CD4-positive, CD25-positive, alpha-beta regulatory T cell (primary cell): ENCODE results near the gene HIVEP3. TPM values are rescaled to one million over a fixed set of nuclear protein-coding genes. Genes with fewer than 3 reads are reported as not detected.
A peak's percentile ranks its signal among the peaks of the same experiment; 100 is the strongest.

Source experiments
- ATAC-seq, 2 donors: fragments of 150-1000 bp; cut with Tn5 transposase; one replicate each; pipeline ENCODE4 v1.10.0; 2021; ENCODE audit warnings: low read depth in 2 of 2, moderate number of reproducible peaks in 2 of 2, moderate library complexity in 1 of 2
- DNase-seq, 3 donors: peaks; one replicate each; pipeline versions ENCODE4 v3.0.0 to v3.0.0-alpha.2; 2012 to 2022; ENCODE audit warnings: mixed read lengths in 1 of 3
- H3K27ac ChIP-seq: one replicate; pipeline ENCODE4 v1.7.0; 2013; ENCODE audit warnings: mild to moderate bottlenecking, low read length; ENCODE audit not compliant: insufficient read depth, poor library complexity, severe bottlenecking
- H3K27me3 ChIP-seq: one replicate; pipeline ENCODE4 v1.7.0; 2013; ENCODE audit warnings: low read length; ENCODE audit not compliant: control insufficient read depth, insufficient read depth
- H3K36me3 ChIP-seq: one replicate; pipeline ENCODE4 v1.7.0; 2013; ENCODE audit warnings: mild to moderate bottlenecking, low read length, moderate library complexity; ENCODE audit not compliant: control insufficient read depth, insufficient read depth
- H3K4me1 ChIP-seq: 2 replicates; pipeline ENCODE4 v1.7.0; 2013; ENCODE audit warnings: mild to moderate bottlenecking, low read length; ENCODE audit not compliant: insufficient read depth, control insufficient read depth, poor library complexity, severe bottlenecking
- H3K4me3 ChIP-seq: one replicate; pipeline ENCODE4 v1.7.0; 2013; ENCODE audit warnings: low read depth, mild to moderate bottlenecking, low read length, moderate library complexity
- H3K9me3 ChIP-seq, 2 experiments: 1 replicate in 1 of 2; 2 replicates in 1 of 2; pipeline ENCODE4 v1.7.0; 2013; ENCODE audit warnings: low read length in 2 of 2, mild to moderate bottlenecking in 1 of 2, moderate library complexity in 1 of 2; ENCODE audit not compliant: control insufficient read depth in 2 of 2
- H3K27ac Mint-ChIP-seq, 3 donors: one replicate each; pipeline ENCODE4 v1.8.0; 2020 to 2022; ENCODE audit warnings: mild to moderate bottlenecking in 3 of 3, mixed read lengths in 3 of 3, moderate library complexity in 2 of 3
- H3K27me3 Mint-ChIP-seq: one replicate; pipeline ENCODE4 v1.8.0; 2022; ENCODE audit warnings: mild to moderate bottlenecking, mixed read lengths
- H3K36me3 Mint-ChIP-seq: one replicate; pipeline ENCODE4 v1.8.0; 2020; ENCODE audit warnings: mixed read lengths
- H3K4me1 Mint-ChIP-seq, 4 donors: one replicate each; pipeline ENCODE4 v1.8.0; 2020 to 2022; ENCODE audit warnings: mixed read lengths in 4 of 4, mild to moderate bottlenecking in 1 of 4
- H3K4me3 Mint-ChIP-seq, 4 donors: one replicate each; pipeline ENCODE4 v1.8.0; 2020 to 2022; ENCODE audit warnings: mild to moderate bottlenecking in 4 of 4, mixed read lengths in 4 of 4, moderate library complexity in 3 of 4
- H3K9me3 Mint-ChIP-seq, 7 donors: one replicate each; pipeline ENCODE4 v1.8.0; 2020 to 2022; ENCODE audit warnings: mixed read lengths in 7 of 7, mild to moderate bottlenecking in 3 of 7, moderate library complexity in 2 of 7
- polyA plus RNA-seq, 4 donors: library from polyadenylated mRNA; unstranded; fragments of 300-500 nt; fragmentation: Illumina TruSeq; gene quantifications; one replicate each; pipeline ENCODE4 v1.2.3, GENCODE V29; 2021
- total RNA-seq: library from RNA; stranded (reverse); gene quantifications from one replicate; pipeline ENCODE4 v1.2.3, GENCODE V29; 2022

HIVEP3 gene
- total and polyA plus RNA-seq, 5 donors from 2014 or later, result 3.9 to 17.2 (median 7.5) TPM

DNA sequence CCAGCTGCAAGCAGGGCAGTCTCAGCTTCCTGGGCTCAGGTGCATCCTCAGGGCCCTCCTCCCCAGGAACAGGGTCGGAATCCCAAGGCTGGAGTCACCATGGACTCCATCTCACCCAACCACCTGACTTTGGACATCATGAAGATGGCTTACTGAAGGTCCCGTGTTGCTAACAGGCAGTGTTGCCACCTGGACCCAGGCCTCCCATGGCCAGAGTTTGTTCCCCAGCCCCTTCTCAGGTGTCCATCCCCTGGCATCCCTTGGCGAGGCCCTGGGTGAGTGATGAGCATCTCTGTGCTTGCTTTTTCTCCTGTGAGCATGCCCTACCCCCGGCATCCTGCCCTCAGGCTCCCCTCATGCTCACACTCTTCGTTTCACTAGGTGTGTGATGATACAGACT lies 332.5 kb downstream of the HIVEP3 start:
- no peak overlapping the region for H3K27ac ChIP-seq
- peaks cover 12% of the 10 kb centered on the region for H3K36me3 Mint-ChIP-seq
- H3K4me3 Mint-ChIP-seq, result no peak overlapping the region
- no peaks in the 10 kb centered on the region for H3K27me3 ChIP-seq
- H3K4me1 Mint-ChIP-seq, result peaks cover 0 to 6% (median 3%) of the 10 kb centered on the region in 4 donors
- no peaks in the 10 kb centered on the region for H3K27me3 Mint-ChIP-seq
- H3K27ac Mint-ChIP-seq, result no peak overlapping the region
- ATAC-seq, result no peak
- no peak overlapping the region for H3K4me3 ChIP-seq
- no peaks in the 10 kb centered on the region for H3K4me1 ChIP-seq
- H3K9me3 Mint-ChIP-seq, result peaks cover 0 to 2% (median 0%) of the 10 kb centered on the region in 7 donors
- no peaks in the 10 kb centered on the region for H3K9me3 ChIP-seq
- DNase-seq, result no peak
- H3K36me3 ChIP-seq, result peaks cover 9% of the 10 kb centered on the region

DNA sequence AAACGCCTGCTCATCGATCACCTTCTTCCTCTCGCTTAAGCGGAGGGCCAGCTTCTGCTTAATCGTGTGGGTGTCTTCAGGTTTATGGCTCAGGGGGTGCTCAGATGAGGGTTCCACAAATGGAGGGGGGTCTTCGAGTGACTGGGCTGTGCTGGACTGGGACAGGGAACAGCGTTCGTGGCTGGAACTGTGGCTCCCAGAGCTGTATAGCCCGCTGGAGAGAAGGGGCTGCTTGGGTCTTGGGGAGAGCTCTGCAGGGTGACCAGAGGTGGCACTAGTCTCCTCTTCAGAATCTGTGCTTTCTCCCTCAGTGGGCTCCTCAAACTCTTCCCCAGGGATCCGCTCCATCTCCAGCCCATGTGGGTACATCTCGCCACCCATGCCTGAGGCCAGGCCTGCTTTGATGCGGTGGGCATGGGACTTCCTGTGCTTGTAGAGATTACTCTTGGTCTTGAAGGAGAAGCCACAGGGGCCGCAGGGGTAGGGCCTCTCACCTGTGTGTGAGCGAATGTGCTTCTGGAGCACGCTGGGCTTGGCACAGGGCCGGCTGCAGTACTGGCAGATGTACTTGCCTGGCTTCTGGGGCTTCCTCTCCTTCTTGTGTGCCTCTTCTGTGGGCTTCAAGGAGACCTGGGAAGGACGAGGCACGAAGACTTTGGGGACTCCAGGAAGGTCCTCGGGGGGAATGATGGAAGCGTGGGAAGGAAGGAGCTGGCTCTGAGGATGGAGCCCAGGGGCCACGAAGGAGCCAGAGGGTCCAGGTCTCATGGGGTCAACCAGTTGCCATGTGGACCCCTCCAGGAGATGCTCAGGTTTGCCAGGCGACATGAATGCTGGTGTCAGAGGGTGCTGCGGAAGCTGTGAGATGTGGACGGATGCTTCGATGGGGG lies 334.8 kb downstream of the HIVEP3 start:
- Histone ChIP-seq H3K4me3 (no peak overlapping the region), H3K27me3 (no peaks in the 10 kb centered on the region), H3K9me3 (no peaks in the 10 kb centered on the region), H3K36me3 (peaks cover 9% of the 10 kb centered on the region), H3K27ac (no peak overlapping the region), H3K4me1 (no peaks in the 10 kb centered on the region)
- Mint-ChIP-seq H3K27me3 (no peaks in the 10 kb centered on the region), H3K27ac (peak overlapping the region in 1 of 3 donors; percentile 20), H3K4me3 (no peak overlapping the region), H3K9me3 (peaks cover 0 to 2% (median 0%) of the 10 kb centered on the region in 7 donors), H3K36me3 (peaks cover 14% of the 10 kb centered on the region), H3K4me1 (peaks cover 0 to 14% (median 4%) of the 10 kb centered on the region in 4 donors)
- DNase-seq, result no peak
- ATAC-seq, result no peak

DNA sequence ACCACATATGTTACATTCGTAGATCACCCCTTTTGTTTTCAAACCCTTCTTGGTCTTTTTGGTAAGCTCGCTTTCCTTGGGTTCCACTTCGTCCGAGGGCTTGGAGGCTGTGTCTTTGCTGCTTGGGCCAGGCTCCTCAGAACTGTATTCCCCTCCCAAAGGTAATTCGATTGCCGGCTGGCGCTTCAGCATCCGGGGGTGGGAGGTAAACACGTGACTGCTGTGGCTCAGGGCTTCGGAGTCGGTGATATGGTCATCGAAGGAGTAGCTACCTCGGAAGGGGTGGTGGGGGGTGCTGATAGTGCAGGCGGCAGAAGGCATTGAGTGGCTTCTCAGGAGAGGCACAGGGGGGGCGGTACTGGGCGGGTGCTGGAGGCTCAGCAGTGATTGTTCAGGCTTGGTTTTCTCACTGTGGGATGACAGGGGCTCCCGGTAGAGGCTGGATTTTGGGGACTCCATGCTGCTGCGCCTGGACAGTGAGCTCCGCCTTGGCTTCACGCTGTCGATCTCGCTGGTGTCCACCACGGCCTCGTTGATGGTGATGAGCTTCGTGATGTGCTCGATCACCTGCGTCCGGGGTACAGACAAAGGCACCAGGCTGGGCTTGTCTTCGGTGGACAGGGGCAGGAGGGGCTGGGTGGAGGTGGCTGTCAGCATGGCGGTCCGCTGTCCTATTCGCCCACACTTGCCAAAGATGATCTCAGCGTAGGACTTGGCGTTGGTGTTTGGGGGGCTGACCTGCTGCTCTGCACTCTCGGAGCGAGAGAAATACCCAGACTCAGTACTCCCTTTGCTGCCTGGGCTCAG lies 335.7 kb downstream of the HIVEP3 start:
- ATAC-seq (no peak), DNase-seq (no peak)
- no peaks in the 10 kb centered on the region for H3K27me3 ChIP-seq
- Mint-ChIP-seq H3K9me3 (no peaks in the 10 kb centered on the region), H3K4me3 (no peak overlapping the region), H3K27ac (no peak overlapping the region), H3K36me3 (peaks cover 14% of the 10 kb centered on the region), H3K27me3 (no peaks in the 10 kb centered on the region), H3K4me1 (peaks cover 0 to 14% (median 7%) of the 10 kb centered on the region in 4 donors)
- H3K4me1 ChIP-seq, result no peaks in the 10 kb centered on the region
- H3K27ac ChIP-seq, result no peak overlapping the region
- H3K4me3 ChIP-seq, result no peak overlapping the region
- H3K9me3 ChIP-seq, result no peaks in the 10 kb centered on the region
- peaks cover 9% of the 10 kb centered on the region for H3K36me3 ChIP-seq

- Mint-ChIP-seq H3K36me3 (peaks cover 14% of the 10 kb centered on the region), H3K27me3 (no peaks in the 10 kb centered on the region), H3K4me1 (peaks cover 0 to 14% (median 8%) of the 10 kb centered on the region in 4 donors), H3K27ac (no peak overlapping the region), H3K9me3 (no peaks in the 10 kb centered on the region), H3K4me3 (no peak overlapping the region)
- ATAC-seq (no peak), DNase-seq (no peak)
- H3K27ac ChIP-seq, result no peak overlapping the region
- no peaks in the 10 kb centered on the region for H3K9me3 ChIP-seq
- H3K36me3 ChIP-seq, result peaks cover 9% of the 10 kb centered on the region
- H3K27me3 ChIP-seq, result no peaks in the 10 kb centered on the region
- H3K4me1 ChIP-seq, result no peaks in the 10 kb centered on the region
- H3K4me3 ChIP-seq, result no peak overlapping the region
Observed at GRCh38 chr1:41582351-41582750, 336.4 kb downstream of the HIVEP3 start.

DNA sequence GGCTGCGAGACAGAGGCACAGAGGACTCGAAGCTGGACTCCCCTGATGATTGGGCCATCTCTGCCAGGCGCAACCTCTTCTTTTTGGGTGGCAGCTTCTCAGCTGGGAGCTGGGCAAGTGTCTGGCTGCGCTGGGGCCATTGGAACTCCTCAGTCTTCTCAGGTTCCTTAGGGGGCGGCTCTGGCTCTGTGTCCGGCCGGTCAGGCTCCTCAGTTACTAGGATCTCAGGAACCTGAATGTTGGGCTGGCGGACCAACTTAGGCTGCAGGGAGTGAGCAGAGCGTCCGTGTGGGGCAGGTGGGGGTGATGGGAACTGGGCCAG lies 336.8 kb downstream of the HIVEP3 start:
- H3K27ac Mint-ChIP-seq, result no peak overlapping the region
- H3K4me3 Mint-ChIP-seq, result no peak overlapping the region
- peaks cover 9% of the 10 kb centered on the region for H3K36me3 ChIP-seq
- no peaks in the 10 kb centered on the region for H3K27me3 ChIP-seq
- DNase-seq (no peak), ATAC-seq (no peak)
- H3K4me1 Mint-ChIP-seq, result peaks cover 0 to 14% (median 8%) of the 10 kb centered on the region in 4 donors
- H3K9me3 ChIP-seq, result no peaks in the 10 kb centered on the region
- H3K27ac ChIP-seq, result no peak overlapping the region
- H3K36me3 Mint-ChIP-seq, result peaks cover 14% of the 10 kb centered on the region
- no peaks in the 10 kb centered on the region for H3K9me3 Mint-ChIP-seq
- no peaks in the 10 kb centered on the region for H3K27me3 Mint-ChIP-seq
- H3K4me3 ChIP-seq, result no peak overlapping the region
- H3K4me1 ChIP-seq, result no peaks in the 10 kb centered on the region

- Histone ChIP-seq H3K27ac (no peak overlapping the region), H3K4me1 (no peaks in the 10 kb centered on the region), H3K9me3 (no peaks in the 10 kb centered on the region), H3K36me3 (peaks cover 9% of the 10 kb centered on the region), H3K27me3 (no peaks in the 10 kb centered on the region), H3K4me3 (no peak overlapping the region)
- H3K27me3 Mint-ChIP-seq, result no peaks in the 10 kb centered on the region
- H3K9me3 Mint-ChIP-seq, result no peaks in the 10 kb centered on the region
- H3K36me3 Mint-ChIP-seq, result peaks cover 14% of the 10 kb centered on the region
- no peak overlapping the region for H3K4me3 Mint-ChIP-seq
- peak overlapping the region; percentile 49 to 71 (median 57) for H3K27ac Mint-ChIP-seq
- DNase-seq, result no peak
- peaks cover 0 to 14% (median 5%) of the 10 kb centered on the region in 4 donors for H3K4me1 Mint-ChIP-seq
- ATAC-seq, result no peak
Observed at GRCh38 chr1:41581216-41582003, 337.3 kb downstream of the HIVEP3 start.

GRCh38 chr1:41580520-41581172 lies 338.1 kb downstream of the HIVEP3 start:
- H3K9me3 Mint-ChIP-seq, result no peaks in the 10 kb centered on the region
- Histone ChIP-seq H3K27me3 (no peaks in the 10 kb centered on the region), H3K4me3 (no peak overlapping the region), H3K27ac (no peak overlapping the region), H3K9me3 (no peaks in the 10 kb centered on the region), H3K4me1 (no peaks in the 10 kb centered on the region), H3K36me3 (peaks cover 9% of the 10 kb centered on the region)
- peak overlapping the region; percentile 41 to 71 (median 49) for H3K27ac Mint-ChIP-seq
- H3K27me3 Mint-ChIP-seq, result no peaks in the 10 kb centered on the region
- peaks cover 0 to 14% (median 6%) of the 10 kb centered on the region in 4 donors for H3K4me1 Mint-ChIP-seq
- H3K36me3 Mint-ChIP-seq, result peaks cover 15% of the 10 kb centered on the region
- peak in 1 of 3 donors; percentile 13 for DNase-seq
- no peak for ATAC-seq
- H3K4me3 Mint-ChIP-seq, result peak overlapping the region in 2 of 4 donors; percentile 29 to 50
